HUES6 (cell line): ENCODE data around the gene IQCE.

ENCODE experiments used
- H3K27ac ChIP-seq: 2 replicates; pipeline ENCODE4 v1.7.0; 2013; ENCODE audit warnings: low read depth, mild to moderate bottlenecking, low read length, inconsistent platforms
- H3K27me3 ChIP-seq: 2 replicates; pipeline ENCODE4 v1.6.1; 2013; ENCODE audit warnings: low read length; ENCODE audit not compliant: control insufficient read depth, insufficient read depth
- H3K36me3 ChIP-seq: 2 replicates; pipeline ENCODE4 v1.6.1; 2013; ENCODE audit warnings: low read length; ENCODE audit not compliant: control insufficient read depth, insufficient read depth
- H3K4me1 ChIP-seq: 2 replicates; pipeline ENCODE4 v1.6.1; 2013; ENCODE audit warnings: low read length; ENCODE audit not compliant: control insufficient read depth, insufficient read depth
- H3K4me3 ChIP-seq: 2 replicates; pipeline ENCODE4 v1.5.1; 2013; ENCODE audit warnings: low read depth, low read length
- H3K9ac ChIP-seq: one replicate; pipeline ENCODE4 v1.6.1; 2013; ENCODE audit warnings: mild to moderate bottlenecking, low read length
- H3K9me3 ChIP-seq: 2 replicates; pipeline ENCODE4 v1.6.1; 2013; ENCODE audit warnings: low read depth, low read length; ENCODE audit not compliant: control insufficient read depth, insufficient read depth

Gene IQCE, protein sequence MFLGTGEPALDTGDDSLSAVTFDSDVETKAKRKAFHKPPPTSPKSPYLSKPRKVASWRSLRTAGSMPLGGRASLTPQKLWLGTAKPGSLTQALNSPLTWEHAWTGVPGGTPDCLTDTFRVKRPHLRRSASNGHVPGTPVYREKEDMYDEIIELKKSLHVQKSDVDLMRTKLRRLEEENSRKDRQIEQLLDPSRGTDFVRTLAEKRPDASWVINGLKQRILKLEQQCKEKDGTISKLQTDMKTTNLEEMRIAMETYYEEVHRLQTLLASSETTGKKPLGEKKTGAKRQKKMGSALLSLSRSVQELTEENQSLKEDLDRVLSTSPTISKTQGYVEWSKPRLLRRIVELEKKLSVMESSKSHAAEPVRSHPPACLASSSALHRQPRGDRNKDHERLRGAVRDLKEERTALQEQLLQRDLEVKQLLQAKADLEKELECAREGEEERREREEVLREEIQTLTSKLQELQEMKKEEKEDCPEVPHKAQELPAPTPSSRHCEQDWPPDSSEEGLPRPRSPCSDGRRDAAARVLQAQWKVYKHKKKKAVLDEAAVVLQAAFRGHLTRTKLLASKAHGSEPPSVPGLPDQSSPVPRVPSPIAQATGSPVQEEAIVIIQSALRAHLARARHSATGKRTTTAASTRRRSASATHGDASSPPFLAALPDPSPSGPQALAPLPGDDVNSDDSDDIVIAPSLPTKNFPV

GRCh38 chr7:2558629-2559282 is at the start of gene IQCE:
TSS of gene IQCE (plus strand) at chr7:2558979. CDS start at chr7:2559182, 203 bp downstream.
- H3K9me3 ChIP-seq, result no peaks in the 10 kb centered on the region
- H3K27me3 ChIP-seq, result no peaks in the 10 kb centered on the region
- H3K9ac ChIP-seq, result peak within 1 kb of the TSS; percentile 69
- H3K4me1 ChIP-seq, result peaks cover 6% of the 10 kb centered on the region; the same call in 1 of the 2 replicates
- H3K4me3 ChIP-seq, result peak within 1 kb of the TSS; percentile 89
- H3K36me3 ChIP-seq, result no peaks in the 10 kb centered on the region
- H3K27ac ChIP-seq, result no peak within 1 kb of the TSS

- Histone ChIP-seq H3K4me3 (no peak overlapping the region), H3K9me3 (no peaks in the 10 kb centered on the region), H3K27ac (no peak overlapping the region; the same call in 1 of the 2 replicates), H3K27me3 (no peaks in the 10 kb centered on the region), H3K9ac (no peak overlapping the region), H3K36me3 (no peaks in the 10 kb centered on the region), H3K4me1 (peaks cover 20% of the 10 kb centered on the region; the same call in 1 of the 2 replicates)
These were observed 49.4 kb upstream of the IQCE start for GRCh38 chr7:2509298-2509906.

- H3K27ac ChIP-seq, result no peak overlapping the region
- H3K4me3 ChIP-seq, result no peak overlapping the region
- no peaks in the 10 kb centered on the region for H3K9me3 ChIP-seq
- no peak overlapping the region for H3K9ac ChIP-seq
- no peaks in the 10 kb centered on the region for H3K27me3 ChIP-seq
- peaks cover 20% of the 10 kb centered on the region; the same call in 1 of the 2 replicates for H3K4me1 ChIP-seq
- no peaks in the 10 kb centered on the region for H3K36me3 ChIP-seq
These were observed 48.5 kb upstream of the IQCE start for GRCh38 chr7:2510130-2510776.

GRCh38 chr7:2510909-2511768 is 47.6 kb upstream of the IQCE start:
- Histone ChIP-seq H3K9me3 (no peaks in the 10 kb centered on the region), H3K9ac (no peak overlapping the region), H3K36me3 (no peaks in the 10 kb centered on the region), H3K4me3 (no peak overlapping the region), H3K27ac (no peak overlapping the region), H3K27me3 (no peaks in the 10 kb centered on the region), H3K4me1 (peaks cover 25% of the 10 kb centered on the region; the same call in 1 of the 2 replicates)

DNA sequence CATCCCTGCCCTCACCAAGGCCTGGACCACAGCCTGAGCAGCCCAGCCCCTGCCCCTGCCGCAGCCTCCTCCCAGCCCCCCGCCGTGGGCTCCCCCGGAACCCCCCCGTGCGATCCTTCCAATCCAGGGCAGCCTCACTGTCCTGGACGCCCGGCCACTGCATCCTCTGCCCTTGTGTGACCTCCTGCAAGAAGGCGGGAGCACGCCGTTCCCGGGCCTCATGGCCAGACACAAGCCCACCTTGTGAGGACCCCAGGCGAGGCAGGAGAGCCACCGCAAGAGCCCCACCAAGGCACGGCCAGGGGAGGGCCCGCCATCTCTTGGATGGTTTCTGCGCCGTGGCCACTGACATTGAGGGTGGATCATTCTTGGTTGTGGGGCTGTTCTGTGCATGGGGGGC is 47.0 kb upstream of the IQCE start:
- Histone ChIP-seq H3K36me3 (no peaks in the 10 kb centered on the region), H3K27me3 (no peaks in the 10 kb centered on the region), H3K4me3 (no peak overlapping the region), H3K4me1 (peaks cover 30% of the 10 kb centered on the region; the same call in 1 of the 2 replicates), H3K9me3 (no peaks in the 10 kb centered on the region), H3K9ac (no peak overlapping the region), H3K27ac (no peak overlapping the region)

DNA sequence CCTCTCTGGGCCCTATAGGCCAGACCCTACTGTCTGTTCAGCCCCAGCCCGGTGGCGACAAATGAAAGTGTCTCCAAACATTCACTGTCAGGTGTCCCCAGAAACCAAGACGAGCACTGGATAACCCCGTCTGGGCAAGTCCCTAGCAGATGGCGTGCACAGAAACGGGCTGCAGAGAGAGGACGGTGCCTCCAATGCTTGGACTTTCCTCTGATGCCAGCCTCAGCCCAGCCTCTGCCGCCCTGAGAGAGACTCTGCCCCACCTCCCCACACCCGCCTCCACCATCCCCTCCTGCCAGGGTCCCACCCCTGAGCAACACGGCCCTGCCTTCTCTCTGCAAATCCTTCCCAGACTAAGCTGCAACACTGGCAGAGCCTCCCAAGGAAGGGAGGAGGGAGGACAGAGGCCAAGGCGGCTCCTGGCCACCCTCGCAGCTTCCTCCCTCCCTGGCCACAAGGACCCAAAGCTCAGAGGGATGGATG is 46.6 kb upstream of the IQCE start:
- H3K27me3 ChIP-seq, result peaks cover 2% of the 10 kb centered on the region
- H3K27ac ChIP-seq, result no peak overlapping the region
- H3K4me3 ChIP-seq, result no peak overlapping the region
- peaks cover 34% of the 10 kb centered on the region for H3K4me1 ChIP-seq
- no peak overlapping the region for H3K9ac ChIP-seq
- H3K9me3 ChIP-seq, result no peaks in the 10 kb centered on the region
- no peaks in the 10 kb centered on the region for H3K36me3 ChIP-seq

- Histone ChIP-seq H3K27me3 (peaks cover 7% of the 10 kb centered on the region), H3K9ac (no peak overlapping the region), H3K36me3 (no peaks in the 10 kb centered on the region), H3K4me3 (no peak overlapping the region), H3K9me3 (no peaks in the 10 kb centered on the region), H3K4me1 (peaks cover 39% of the 10 kb centered on the region), H3K27ac (no peak overlapping the region)
These were observed 46.1 kb upstream of the IQCE start for GRCh38 chr7:2512713-2513112.

GRCh38 chr7:2513702-2514101 is 45.1 kb upstream of the IQCE start:
- no peak overlapping the region for H3K4me3 ChIP-seq
- no peak overlapping the region for H3K27ac ChIP-seq
- H3K9me3 ChIP-seq, result no peaks in the 10 kb centered on the region
- no peak overlapping the region for H3K9ac ChIP-seq
- no peaks in the 10 kb centered on the region for H3K36me3 ChIP-seq
- H3K4me1 ChIP-seq, result peaks cover 44% of the 10 kb centered on the region
- H3K27me3 ChIP-seq, result peaks cover 17% of the 10 kb centered on the region

DNA sequence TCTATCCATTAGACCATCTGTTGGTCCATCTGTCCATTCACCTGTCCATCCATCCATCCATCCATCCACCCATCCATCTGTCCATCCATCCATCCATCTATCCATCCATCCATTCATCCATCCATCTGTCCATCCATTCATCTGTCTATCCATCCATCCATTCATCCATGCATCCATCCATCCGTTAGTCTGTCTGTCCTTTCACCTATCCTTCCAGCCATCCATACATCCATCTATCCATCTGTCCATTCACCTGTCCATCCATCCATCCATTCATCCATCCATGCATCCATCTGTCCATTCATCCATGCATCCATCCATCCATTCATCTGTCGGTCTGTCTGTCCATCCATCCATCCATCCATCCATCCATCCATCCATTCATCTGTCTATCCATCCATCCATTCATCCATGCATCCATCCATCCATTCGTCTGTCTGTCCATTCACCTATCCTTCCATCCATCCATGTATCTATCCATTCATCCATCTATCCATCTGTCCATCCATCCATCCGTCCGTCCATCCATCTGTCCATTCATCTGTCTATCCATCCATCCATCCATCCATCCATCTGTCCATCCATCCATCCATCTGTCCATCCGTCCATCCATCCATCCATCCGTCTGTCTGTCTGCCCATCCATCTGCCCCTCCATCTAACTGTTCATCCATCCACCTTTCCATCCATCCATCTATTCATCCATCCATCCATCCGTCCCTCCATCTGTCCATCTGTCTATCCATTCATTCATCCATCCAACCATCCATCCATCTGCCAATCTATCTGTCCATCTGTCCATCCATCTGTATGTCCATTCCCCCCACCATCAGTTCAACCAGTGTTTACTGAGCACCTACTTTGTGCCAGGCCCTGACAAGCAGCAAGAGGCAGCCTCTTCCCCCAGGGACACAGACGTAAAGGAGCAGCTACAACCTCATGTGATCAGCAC is 44.0 kb upstream of the IQCE start:
- no peak overlapping the region for H3K9ac ChIP-seq
- H3K27me3 ChIP-seq, result peaks cover 22% of the 10 kb centered on the region
- no peak overlapping the region for H3K27ac ChIP-seq
- peaks cover 41% of the 10 kb centered on the region for H3K4me1 ChIP-seq
- no peak overlapping the region for H3K4me3 ChIP-seq
- H3K36me3 ChIP-seq, result no peaks in the 10 kb centered on the region
- no peaks in the 10 kb centered on the region for H3K9me3 ChIP-seq
